GM21423 (cell line): ENCODE data around the gene GPD1L.

ENCODE experiments used
- ATAC-seq: cut with Tn5 transposase; IDR thresholded peaks from one replicate; pipeline ENCODE4 v1.9.1; 2021; ENCODE audit warnings: mild to moderate bottlenecking, moderate library complexity; ENCODE audit not compliant: unreplicated experiment

Gene GPD1L

DNA sequence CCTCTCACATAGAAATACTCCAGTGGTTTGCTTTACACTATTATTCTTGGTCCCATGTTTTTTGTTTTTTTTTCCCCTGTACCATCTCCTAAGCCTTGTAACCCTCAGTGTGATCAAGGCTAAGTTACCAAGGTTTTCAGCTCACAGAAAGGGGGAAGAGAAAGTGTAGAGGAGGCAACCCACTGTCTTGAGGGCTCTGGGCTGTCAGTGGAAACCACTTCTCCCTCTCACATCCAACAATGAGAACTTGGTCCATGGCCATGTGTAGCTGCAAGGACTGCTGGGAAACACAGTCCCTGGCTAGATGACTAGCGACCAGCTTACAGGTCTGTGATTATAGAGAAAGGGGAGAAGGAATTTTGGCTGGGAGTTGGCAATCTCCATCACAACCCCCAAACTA lies 30.3 kb downstream of the GPD1L start:
- ATAC-seq, result no peak

DNA sequence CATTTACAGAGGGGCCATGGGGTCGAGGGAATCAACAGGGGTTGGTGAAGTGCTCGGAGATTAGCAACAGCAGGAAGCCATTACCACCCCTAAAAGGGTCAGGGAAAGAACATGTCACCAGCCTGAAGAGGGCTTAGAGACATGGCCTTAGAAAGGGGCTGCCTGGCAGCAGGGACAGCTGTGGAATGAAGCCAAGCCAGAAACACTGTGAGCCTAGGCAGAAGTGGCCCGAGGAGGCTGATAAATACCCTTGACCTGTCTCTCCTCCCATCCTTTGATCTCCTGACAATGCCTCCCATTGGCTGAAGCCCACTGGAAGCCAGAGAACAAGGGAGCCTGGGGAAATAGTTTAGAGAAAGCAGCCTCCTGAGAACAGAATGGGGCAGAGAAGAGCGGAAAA lies 31.4 kb downstream of the GPD1L start:
- ATAC-seq, result no peak

GRCh38 chr3:32138545-32139104 lies 32.2 kb downstream of the GPD1L start:
- no peak for ATAC-seq

GRCh38 chr3:32140943-32141342 lies 34.5 kb downstream of the GPD1L start:
- ATAC-seq, result no peak

DNA sequence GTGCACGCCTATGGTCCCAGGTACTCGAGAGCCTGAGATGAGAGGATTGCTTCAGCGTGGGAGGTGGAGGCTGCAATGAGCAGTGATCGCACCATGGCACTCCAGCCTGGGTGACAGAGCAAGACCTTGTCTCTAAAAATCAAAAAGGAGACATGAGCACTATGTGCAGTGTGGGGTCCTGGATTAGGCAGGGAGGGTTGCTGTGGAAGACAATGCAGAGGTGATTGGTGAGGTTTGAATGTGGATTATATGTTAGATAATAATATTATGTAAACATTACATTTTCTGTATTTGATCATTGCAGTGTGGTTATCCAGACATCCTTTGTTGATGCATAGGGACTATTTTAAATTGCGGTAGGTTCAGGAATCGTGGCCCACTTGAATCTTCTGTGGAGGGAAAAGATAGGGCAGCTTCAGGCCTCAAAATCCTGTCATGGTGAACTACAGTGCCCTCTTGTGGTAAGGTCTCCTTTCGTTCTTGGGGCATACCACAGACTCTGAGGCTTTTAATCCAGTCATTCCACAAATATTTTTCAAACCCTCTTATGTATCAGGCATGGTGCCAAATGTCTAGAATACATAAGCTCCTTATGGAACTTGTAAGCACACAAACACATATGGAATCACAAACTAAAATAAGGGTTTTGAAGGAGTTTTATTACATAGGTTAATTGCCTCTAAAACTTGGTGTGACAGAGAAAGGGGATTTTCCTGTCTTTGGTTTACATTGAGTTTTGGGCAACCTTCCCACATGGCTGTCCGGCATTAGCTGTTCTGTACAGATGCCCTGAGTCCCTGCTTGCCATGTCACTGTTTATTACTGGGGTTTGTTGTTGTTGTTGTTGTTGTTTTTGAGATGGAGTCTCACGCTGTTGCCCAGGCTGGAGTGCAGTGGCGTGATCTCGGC lies 37.7 kb downstream of the GPD1L start:
- no peak for ATAC-seq

GRCh38 chr3:32146746-32147211 lies 40.4 kb downstream of the GPD1L start:
- ATAC-seq, result no peak

GRCh38 chr3:32147509-32147908 lies 41.1 kb downstream of the GPD1L start:
- no peak for ATAC-seq

DNA sequence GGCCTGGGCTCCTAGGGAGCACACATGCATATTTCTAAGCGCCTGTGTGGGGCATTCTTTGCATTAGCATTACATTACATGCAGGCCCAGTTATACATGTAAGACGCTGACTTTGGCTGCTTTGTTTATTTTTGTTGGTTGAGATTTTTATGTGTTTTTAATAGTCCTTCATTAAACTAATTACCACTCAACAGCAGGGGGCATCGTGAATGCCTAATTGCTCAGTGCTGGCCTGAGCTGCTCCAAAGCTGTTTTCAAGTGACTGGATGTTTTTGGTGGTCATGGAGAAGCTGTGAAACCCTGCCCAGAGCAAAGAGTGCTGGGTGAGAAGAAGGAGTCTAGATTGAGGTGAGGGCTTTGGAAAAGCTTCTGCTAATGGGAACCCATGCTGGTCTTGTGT lies 41.5 kb downstream of the GPD1L start:
- no peak for ATAC-seq

- ATAC-seq, result no peak
These were observed 41.9 kb downstream of the GPD1L start for GRCh38 chr3:32148351-32148750.

GRCh38 chr3:32153414-32154204 lies 47.2 kb downstream of the GPD1L start:
- no peak for ATAC-seq

- ATAC-seq, result no peak
These were observed 47.8 kb downstream of the GPD1L start for GRCh38 chr3:32154205-32154579.

DNA sequence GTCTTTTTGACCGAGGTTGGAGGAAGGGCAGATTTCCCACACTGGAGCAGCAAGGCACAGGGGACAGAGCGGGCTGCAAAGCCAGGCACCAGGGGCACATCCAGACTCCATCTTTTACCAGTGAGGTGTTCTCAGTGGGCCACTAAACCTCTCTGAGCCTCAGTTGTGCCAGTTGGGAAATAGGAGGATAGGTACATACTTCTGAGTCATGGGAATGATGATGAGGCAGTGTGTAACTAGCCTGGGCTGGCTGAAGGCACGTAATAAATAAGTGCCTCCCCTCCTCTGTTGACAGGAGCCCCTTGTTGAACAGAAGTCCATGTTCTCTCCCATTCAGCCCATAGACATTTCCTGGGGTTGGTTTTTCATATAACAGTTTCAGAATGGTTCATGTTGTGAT lies 48.7 kb downstream of the GPD1L start:
- ATAC-seq, result no peak

GRCh38 chr3:32157600-32158264 lies 51.3 kb downstream of the GPD1L start:
- ATAC-seq, result no peak

DNA sequence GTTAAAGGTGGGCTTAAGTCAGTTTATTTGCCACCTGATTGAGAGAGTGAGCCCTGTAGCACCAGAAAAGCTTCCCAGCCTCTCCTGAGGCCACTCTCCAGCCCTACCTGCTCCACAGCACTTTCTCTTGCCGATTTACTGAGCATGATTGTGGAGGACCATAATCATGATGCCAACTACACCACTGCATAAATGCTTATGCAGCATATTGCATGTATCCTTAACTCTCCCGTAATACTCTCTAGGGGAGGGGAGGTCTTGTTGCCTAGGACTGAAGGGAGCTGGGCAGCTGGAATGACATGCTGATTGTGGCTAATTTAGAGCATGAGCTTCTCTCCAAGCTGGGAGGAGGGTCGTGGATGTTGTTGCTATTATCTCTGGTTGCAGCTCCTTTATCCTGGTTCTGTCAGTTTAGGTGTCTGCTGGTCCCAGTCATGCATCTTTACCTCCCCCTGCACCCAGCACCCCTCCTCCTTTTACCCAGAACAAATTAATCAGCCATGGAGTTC lies 54.3 kb downstream of the GPD1L start:
- ATAC-seq, result no peak

- ATAC-seq, result no peak
These were observed 59.0 kb downstream of the GPD1L start for GRCh38 chr3:32165442-32165841.

DNA sequence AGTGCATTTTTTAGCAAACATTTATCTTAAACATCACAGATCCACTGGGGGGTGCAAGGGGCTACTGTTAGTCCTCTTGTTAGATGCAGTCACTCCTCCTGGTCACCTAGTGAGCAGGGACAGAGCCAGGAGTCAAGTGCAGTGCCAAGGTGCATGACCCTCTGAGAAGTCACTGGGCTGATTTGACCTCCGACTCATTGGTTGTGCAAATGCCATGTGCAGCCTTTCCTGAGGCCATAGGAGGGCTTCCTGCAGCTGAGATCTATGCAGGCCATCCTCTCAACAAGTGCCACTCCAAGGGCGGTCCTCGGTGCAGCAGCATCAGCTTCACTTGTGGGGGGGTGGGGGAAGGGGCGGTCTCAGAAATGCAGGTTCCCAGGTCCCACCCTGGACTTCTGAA lies 60.2 kb downstream of the GPD1L start:
- no peak for ATAC-seq

GRCh38 chr3:32172420-32172819 lies 66.0 kb downstream of the GPD1L start:
- no peak for ATAC-seq

GRCh38 chr3:32175607-32176197 lies 69.3 kb downstream of the GPD1L start:
- peak; percentile 42 for ATAC-seq

GRCh38 chr3:32176989-32177701 lies 70.7 kb downstream of the GPD1L start:
- ATAC-seq, result peak; percentile 32

DNA sequence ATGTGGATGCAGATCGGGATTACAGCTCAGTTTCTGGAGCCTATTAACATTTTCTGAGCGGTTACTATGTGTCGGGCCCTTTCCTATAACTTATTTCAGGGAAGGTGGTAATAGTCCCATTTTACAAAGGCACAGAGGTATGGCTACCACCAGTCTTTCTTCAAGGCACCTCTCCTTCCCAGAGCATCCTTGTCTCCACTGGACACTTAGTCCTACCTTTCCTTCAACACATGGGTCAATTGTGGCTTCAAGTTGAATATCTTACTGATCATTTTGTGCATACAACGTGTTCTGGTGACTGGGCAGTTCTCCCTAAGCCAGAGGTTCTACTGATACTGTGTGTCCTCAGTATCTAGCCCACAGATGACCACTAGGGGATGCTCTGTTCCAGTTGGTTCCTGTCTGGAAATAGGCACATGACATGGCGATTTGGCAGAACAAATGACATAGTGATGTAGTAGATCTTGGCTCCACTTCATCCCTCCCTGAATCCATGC lies 71.3 kb downstream of the GPD1L start:
- ATAC-seq, result peak; percentile 68
